Prostate gland (tissue), 2 donors: ENCODE measurements around the gene TMEM91.

ENCODE experiments used
- POLR2AphosphoS5 ChIP-seq: sonication (generic); formaldehyde crosslinking; IDR thresholded peaks from one replicate; pipeline ENCODE4 v1.6.1; 2017; ENCODE audit warnings: antibody characterized with exemption
- TF ChIP-seq, protein P1 (sequence below), 4 experiments: fragments of 200-600 bp in 2 of 4; fragments of 450-650 bp in 2 of 4; sonication (generic) in 2 of 4; IDR thresholded peaks; 1 replicate in 3 of 4; 2 replicates in 1 of 4; pipeline ENCODE4 v1.5.1; 2016 to 2019; ENCODE audit warnings: antibody characterized with exemption in 4 of 4, mild to moderate bottlenecking in 2 of 4, moderate library complexity in 2 of 4

DNA sequence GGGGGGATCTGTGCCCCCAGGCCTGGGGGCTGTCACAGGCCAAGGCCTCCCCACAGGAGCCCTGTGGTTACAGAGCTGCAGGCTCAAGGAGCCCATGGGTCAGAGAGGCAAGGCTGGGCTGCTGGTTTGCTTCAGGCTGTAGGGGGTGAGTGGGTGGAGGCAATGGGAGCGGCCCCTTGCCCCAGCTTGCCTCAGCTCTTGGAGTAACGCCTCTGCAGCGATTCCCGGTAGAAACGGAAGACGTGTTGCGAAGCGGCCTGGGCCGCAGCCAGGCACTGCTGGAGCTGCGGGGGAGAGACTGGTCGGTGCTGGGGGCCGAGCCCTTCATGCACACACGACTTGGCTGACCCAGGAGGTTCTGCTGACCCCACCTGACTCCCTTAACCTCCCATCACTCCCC lies 10.1 kb downstream of the TMEM91 start:
- TF ChIP-seq, protein P1, sequence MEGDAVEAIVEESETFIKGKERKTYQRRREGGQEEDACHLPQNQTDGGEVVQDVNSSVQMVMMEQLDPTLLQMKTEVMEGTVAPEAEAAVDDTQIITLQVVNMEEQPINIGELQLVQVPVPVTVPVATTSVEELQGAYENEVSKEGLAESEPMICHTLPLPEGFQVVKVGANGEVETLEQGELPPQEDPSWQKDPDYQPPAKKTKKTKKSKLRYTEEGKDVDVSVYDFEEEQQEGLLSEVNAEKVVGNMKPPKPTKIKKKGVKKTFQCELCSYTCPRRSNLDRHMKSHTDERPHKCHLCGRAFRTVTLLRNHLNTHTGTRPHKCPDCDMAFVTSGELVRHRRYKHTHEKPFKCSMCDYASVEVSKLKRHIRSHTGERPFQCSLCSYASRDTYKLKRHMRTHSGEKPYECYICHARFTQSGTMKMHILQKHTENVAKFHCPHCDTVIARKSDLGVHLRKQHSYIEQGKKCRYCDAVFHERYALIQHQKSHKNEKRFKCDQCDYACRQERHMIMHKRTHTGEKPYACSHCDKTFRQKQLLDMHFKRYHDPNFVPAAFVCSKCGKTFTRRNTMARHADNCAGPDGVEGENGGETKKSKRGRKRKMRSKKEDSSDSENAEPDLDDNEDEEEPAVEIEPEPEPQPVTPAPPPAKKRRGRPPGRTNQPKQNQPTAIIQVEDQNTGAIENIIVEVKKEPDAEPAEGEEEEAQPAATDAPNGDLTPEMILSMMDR (IDR thresholded peaks at IDR 0.05): no peak
- TF ChIP-seq POLR2AphosphoS5: no peak
